Measurements from ENCODE around the gene EHD1.

DNA sequence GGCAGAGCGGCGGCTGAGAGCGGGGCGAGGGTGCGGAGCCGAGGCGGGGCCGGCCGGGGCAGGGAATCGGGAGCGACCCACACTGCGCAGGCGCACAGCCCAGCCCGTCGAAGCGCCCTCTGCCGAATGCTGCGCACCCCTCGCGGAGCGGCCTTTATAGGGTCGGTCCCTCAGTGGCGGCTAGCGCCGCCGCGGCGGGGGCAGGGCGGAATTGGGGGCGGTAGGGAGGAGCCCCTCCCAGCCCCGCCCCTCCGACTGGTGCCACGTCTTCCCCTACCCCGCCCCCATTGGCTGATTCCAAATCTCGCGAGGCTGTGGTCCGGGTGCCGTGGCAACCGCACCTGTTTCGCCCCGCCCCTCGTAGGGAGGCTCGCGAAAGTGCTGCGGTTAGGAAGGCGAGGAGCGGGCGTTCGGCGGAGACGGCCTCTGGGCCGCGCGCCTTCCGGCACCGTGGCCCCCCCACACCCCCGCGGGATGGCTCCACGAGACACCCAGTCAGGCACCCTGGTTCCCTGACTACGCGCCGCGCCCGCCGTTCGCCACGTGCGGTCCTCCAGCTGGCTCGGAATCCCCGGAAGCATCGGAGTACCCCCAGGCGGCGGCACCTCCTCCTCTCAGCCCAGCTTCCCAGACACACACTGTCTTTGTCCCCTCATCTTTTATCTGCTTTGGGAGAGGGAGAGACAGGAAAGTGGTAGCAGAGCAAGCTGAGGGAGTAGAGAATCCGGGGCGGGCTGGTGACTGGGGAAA lies at the start of gene EHD1:
- TF ChIP-seq ZFX (IDR thresholded peaks at IDR 0.05; ENCODE audit: borderline replicate concordance) (no peak), CTCF (IDR thresholded peaks at IDR 0.05) (peak; percentile 82)

Data from 22Rv1 (cell line).